Karpas-422 (cell line): Measurements from ENCODE around the gene CBL. TPM values are rescaled to one million over a fixed set of nuclear protein-coding genes. Genes with fewer than 3 reads are reported as not detected.

Experiments used
- DNase-seq: peaks from one replicate; pipeline ENCODE4 v3.0.0-alpha.2; 2015
- H2AFZ ChIP-seq: fragments of 200-600 bp; sonication (generic); 2 replicates; pipeline ENCODE4 v1.6.1; 2014; ENCODE audit warnings: antibody characterized with exemption, low read length, mixed read lengths
- H3K27ac ChIP-seq: fragments of 200-600 bp; sonication (generic); 2 replicates; pipeline ENCODE4 v1.5.1; 2014; ENCODE audit warnings: mild to moderate bottlenecking, low read length, moderate library complexity
- H3K27me3 ChIP-seq: fragments of 200-600 bp; sonication (generic); 2 replicates; pipeline ENCODE4 v1.6.1; 2014; ENCODE audit warnings: low read length, mixed read lengths
- H3K36me3 ChIP-seq: fragments of 200-600 bp; sonication (generic); 2 replicates; pipeline ENCODE4 v1.6.1; 2014; ENCODE audit warnings: low read length, mixed read lengths; ENCODE audit not compliant: insufficient read depth
- H3K4me1 ChIP-seq: fragments of 200-600 bp; sonication (generic); 2 replicates; pipeline ENCODE4 v1.6.1; 2014; ENCODE audit warnings: mild to moderate bottlenecking, low read length, mixed read lengths
- H3K4me2 ChIP-seq: fragments of 200-600 bp; sonication (generic); 2 replicates; pipeline ENCODE4 v1.6.1; 2014; ENCODE audit warnings: low read length, low read depth, mild to moderate bottlenecking; ENCODE audit not compliant: poor library complexity, severe bottlenecking
- H3K4me3 ChIP-seq: fragments of 200-600 bp; sonication (generic); 2 replicates; pipeline ENCODE4 v1.5.1; 2014; ENCODE audit warnings: mild to moderate bottlenecking, antibody characterized with exemption, low read length, mixed read lengths
- H3K79me2 ChIP-seq: fragments of 200-600 bp; sonication (generic); 2 replicates; pipeline ENCODE4 v1.6.1; 2014; ENCODE audit warnings: mild to moderate bottlenecking, low read length, mixed read lengths
- H3K9ac ChIP-seq: fragments of 200-600 bp; sonication (generic); 2 replicates; pipeline ENCODE4 v1.6.0; 2014; ENCODE audit warnings: low read length
- H3K9me2 ChIP-seq: fragments of 200-600 bp; sonication (generic), shearing (Covaris generic); replicated peaks from 2 replicates; pipeline ENCODE4 v1.6.0; 2014; ENCODE audit warnings: mild to moderate bottlenecking, low read length, moderate library complexity; ENCODE audit not compliant: insufficient read depth
- H3K9me3 ChIP-seq: fragments of 300-700, 200-600 bp; sonication (generic); 2 replicates; pipeline ENCODE4 v1.6.1; 2014; ENCODE audit warnings: low read length, mixed read lengths
- H4K20me1 ChIP-seq: fragments of 200-600 bp; sonication (generic); 2 replicates; pipeline ENCODE4 v1.6.1; 2014; ENCODE audit warnings: mild to moderate bottlenecking, antibody characterized with exemption, low read length, low read depth; ENCODE audit not compliant: insufficient read depth
- total RNA-seq: library from RNA; depleted of rRNA; stranded (reverse); fragments of >200 nt; shearing (Covaris generic); gene quantifications from 2 replicates; pipeline ENCODE4 v1.2.3, GENCODE V29; 2014; ENCODE audit warnings: low replicate concordance

The CBL gene
- total RNA-seq, 1 experiment from 2014 or later: 34.0 TPM

- H2AFZ ChIP-seq: no peak overlapping the region
- no peaks in the 10 kb centered on the region for H3K27me3 ChIP-seq
- no peaks in the 10 kb centered on the region for H3K79me2 ChIP-seq
- H3K27ac ChIP-seq: no peak overlapping the region
- no peak overlapping the region for H3K4me3 ChIP-seq
- no peaks in the 10 kb centered on the region for H3K4me1 ChIP-seq
- H3K9ac ChIP-seq: no peak overlapping the region
- no peaks in the 10 kb centered on the region for H3K9me2 ChIP-seq
- H3K36me3 ChIP-seq: no peaks in the 10 kb centered on the region; the same call in 1 of the 2 replicates
- no peak for DNase-seq
- H3K4me2 ChIP-seq: no peak overlapping the region
- H3K9me3 ChIP-seq: no peaks in the 10 kb centered on the region
- no peaks in the 10 kb centered on the region for H4K20me1 ChIP-seq
Observed at GRCh38 chr11:119297938-119298337, 91.8 kb downstream of the CBL start.

- no peaks in the 10 kb centered on the region for H3K4me1 ChIP-seq
- DNase-seq: no peak
- H3K9me3 ChIP-seq: no peaks in the 10 kb centered on the region
- H3K36me3 ChIP-seq: no peaks in the 10 kb centered on the region; the same call in 1 of the 2 replicates
- H3K79me2 ChIP-seq: no peaks in the 10 kb centered on the region
- no peaks in the 10 kb centered on the region for H3K27me3 ChIP-seq
- H2AFZ ChIP-seq: no peak overlapping the region
- no peaks in the 10 kb centered on the region for H4K20me1 ChIP-seq
- H3K4me3 ChIP-seq: no peak overlapping the region
- no peak overlapping the region for H3K4me2 ChIP-seq
- no peak overlapping the region for H3K27ac ChIP-seq
- no peaks in the 10 kb centered on the region for H3K9me2 ChIP-seq
- H3K9ac ChIP-seq: no peak overlapping the region
Observed at GRCh38 chr11:119298726-119299125, 92.6 kb downstream of the CBL start.

GRCh38 chr11:119299416-119299815 lies 93.3 kb downstream of the CBL start:
- no peaks in the 10 kb centered on the region for H4K20me1 ChIP-seq
- H2AFZ ChIP-seq: no peak overlapping the region
- no peaks in the 10 kb centered on the region for H3K27me3 ChIP-seq
- H3K9ac ChIP-seq: no peak overlapping the region
- H3K79me2 ChIP-seq: no peaks in the 10 kb centered on the region
- no peaks in the 10 kb centered on the region for H3K9me2 ChIP-seq
- no peaks in the 10 kb centered on the region for H3K4me1 ChIP-seq
- DNase-seq: no peak
- H3K9me3 ChIP-seq: no peaks in the 10 kb centered on the region
- H3K36me3 ChIP-seq: no peaks in the 10 kb centered on the region; the same call in 1 of the 2 replicates
- H3K27ac ChIP-seq: no peak overlapping the region
- no peak overlapping the region for H3K4me3 ChIP-seq
- H3K4me2 ChIP-seq: no peak overlapping the region

GRCh38 chr11:119300198-119300964 lies 94.2 kb downstream of the CBL start:
- DNase-seq: no peak
- H3K9me2 ChIP-seq: no peaks in the 10 kb centered on the region
- no peaks in the 10 kb centered on the region for H3K4me1 ChIP-seq
- no peaks in the 10 kb centered on the region for H3K79me2 ChIP-seq
- no peak overlapping the region for H2AFZ ChIP-seq
- H3K27me3 ChIP-seq: no peaks in the 10 kb centered on the region
- no peaks in the 10 kb centered on the region for H3K9me3 ChIP-seq
- H4K20me1 ChIP-seq: no peaks in the 10 kb centered on the region
- no peak overlapping the region for H3K27ac ChIP-seq
- H3K9ac ChIP-seq: no peak overlapping the region
- no peaks in the 10 kb centered on the region; the same call in 1 of the 2 replicates for H3K36me3 ChIP-seq
- H3K4me3 ChIP-seq: no peak overlapping the region
- no peak overlapping the region for H3K4me2 ChIP-seq

GRCh38 chr11:119303227-119303718 lies 97.1 kb downstream of the CBL start:
- Histone ChIP-seq H3K9ac (no peak overlapping the region), H3K4me2 (no peak overlapping the region), H3K27ac (no peak overlapping the region), H3K36me3 (no peaks in the 10 kb centered on the region; the same call in 1 of the 2 replicates), H3K9me3 (no peaks in the 10 kb centered on the region), H3K4me3 (no peak overlapping the region), H4K20me1 (no peaks in the 10 kb centered on the region), H3K4me1 (no peaks in the 10 kb centered on the region), H2AFZ (no peak overlapping the region), H3K9me2 (no peaks in the 10 kb centered on the region), H3K79me2 (no peaks in the 10 kb centered on the region), H3K27me3 (no peaks in the 10 kb centered on the region)
- no peak for DNase-seq

- Histone ChIP-seq H3K36me3 (no peaks in the 10 kb centered on the region; the same call in 1 of the 2 replicates), H4K20me1 (no peaks in the 10 kb centered on the region), H2AFZ (no peak overlapping the region), H3K27ac (no peak overlapping the region), H3K4me3 (no peak overlapping the region), H3K4me1 (no peaks in the 10 kb centered on the region), H3K9me3 (no peaks in the 10 kb centered on the region), H3K79me2 (no peaks in the 10 kb centered on the region), H3K9ac (no peak overlapping the region), H3K9me2 (no peaks in the 10 kb centered on the region), H3K4me2 (no peak overlapping the region), H3K27me3 (no peaks in the 10 kb centered on the region)
- DNase-seq: no peak
Observed at GRCh38 chr11:119305556-119306372, 99.6 kb downstream of the CBL start.

- H4K20me1 ChIP-seq: no peaks in the 10 kb centered on the region
- H3K4me1 ChIP-seq: no peaks in the 10 kb centered on the region
- no peak overlapping the region for H3K4me2 ChIP-seq
- no peaks in the 10 kb centered on the region for H3K27me3 ChIP-seq
- no peak overlapping the region for H3K4me3 ChIP-seq
- H3K79me2 ChIP-seq: no peaks in the 10 kb centered on the region
- H3K27ac ChIP-seq: no peak overlapping the region
- no peak for DNase-seq
- no peak overlapping the region for H3K9ac ChIP-seq
- no peaks in the 10 kb centered on the region; the same call in 1 of the 2 replicates for H3K36me3 ChIP-seq
- no peaks in the 10 kb centered on the region for H3K9me3 ChIP-seq
- H2AFZ ChIP-seq: no peak overlapping the region
- H3K9me2 ChIP-seq: no peaks in the 10 kb centered on the region
Observed at GRCh38 chr11:119306373-119306890, 100.3 kb downstream of the CBL start.

GRCh38 chr11:119307219-119307618 lies 101.1 kb downstream of the CBL start:
- Histone ChIP-seq H3K4me3 (no peak overlapping the region), H3K36me3 (no peaks in the 10 kb centered on the region; the same call in 1 of the 2 replicates), H3K27ac (no peak overlapping the region)

More at GRCh38 chr11:119307219-119307618, 101.1 kb downstream of the CBL start:
- Histone ChIP-seq H3K9me2 (no peaks in the 10 kb centered on the region), H3K79me2 (no peaks in the 10 kb centered on the region), H3K9ac (no peak overlapping the region), H3K4me1 (no peaks in the 10 kb centered on the region), H4K20me1 (no peaks in the 10 kb centered on the region), H3K9me3 (no peaks in the 10 kb centered on the region), H3K27me3 (no peaks in the 10 kb centered on the region), H2AFZ (no peak overlapping the region), H3K4me2 (no peak overlapping the region)
- DNase-seq: peak; percentile 36
